H1 (cell line): ENCODE data around the gene PAX7.

ENCODE experiments used
- BACH1 ChIP-seq: IDR thresholded peaks from 2 replicates; pipeline ENCODE4 v1.6.1; 2012; ENCODE audit warnings: low read length, improper control_type of control experiment
- CBX8 ChIP-seq: fragments of 300-800, 300-1000 bp; sonication (generic); IDR thresholded peaks from 2 replicates; pipeline ENCODE4 v1.7.1; 2016; ENCODE audit warnings: low read depth, low read length, borderline replicate concordance
- CHD7 ChIP-seq: fragments of 300-600 bp; sonication (generic); IDR thresholded peaks from 2 replicates; pipeline ENCODE4 v1.7.1; 2012; ENCODE audit warnings: low read length, moderate library complexity, mild to moderate bottlenecking, inconsistent platforms; ENCODE audit not compliant: insufficient replicate concordance
- EGR1 ChIP-seq: IDR thresholded peaks from 2 replicates; pipeline ENCODE4 v1.6.1; 2011; ENCODE audit warnings: low read depth, low read length, borderline replicate concordance
- EZH2 ChIP-seq: fragments of 200-600 bp; sonication (generic); IDR thresholded peaks from 2 replicates; pipeline ENCODE4 v1.7.1; 2012; ENCODE audit warnings: low read depth, mild to moderate bottlenecking, moderate library complexity, low read length, inconsistent platforms; ENCODE audit not compliant: severe bottlenecking
- POLR2A ChIP-seq, 2 experiments: IDR thresholded peaks; 1 replicate in 1 of 2; 2 replicates in 1 of 2; pipeline ENCODE4 v1.6.1; 2011; ENCODE audit warnings: low read depth in 2 of 2, low read length in 2 of 2, mild to moderate bottlenecking in 2 of 2; ENCODE audit errors: control extremely low read depth in 1 of 2
- POLR2AphosphoS5 ChIP-seq: IDR thresholded peaks from 2 replicates; pipeline ENCODE4 v1.6.1; 2011; ENCODE audit warnings: low read depth, low read length
- POU5F1 ChIP-seq: IDR thresholded peaks from 2 replicates; pipeline ENCODE4 v1.6.1; 2011; ENCODE audit warnings: low read depth, mild to moderate bottlenecking, low read length, moderate library complexity
- RBBP5 ChIP-seq: IDR thresholded peaks from 2 replicates; pipeline ENCODE4 v1.7.1; 2012; ENCODE audit warnings: low read depth, mild to moderate bottlenecking, inconsistent platforms, low read length, moderate library complexity, borderline replicate concordance
- SIN3A ChIP-seq, 2 experiments: IDR thresholded peaks in 1 of 2; conservative IDR thresholded peaks in 1 of 2; 2 replicates each; pipeline ENCODE4 v1.6.1; 2011 to 2012; ENCODE audit warnings: low read length in 2 of 2, improper control_type of control experiment in 1 of 2, low read depth in 1 of 2, mild to moderate bottlenecking in 1 of 2
- YY1 ChIP-seq: IDR thresholded peaks from 2 replicates; pipeline ENCODE4 v1.6.1; 2011; ENCODE audit warnings: low read depth, mild to moderate bottlenecking, low read length
- ZNF274 ChIP-seq: IDR thresholded peaks from 2 replicates; pipeline ENCODE4 v1.7.0; 2012; ENCODE audit warnings: low read length, borderline replicate concordance; ENCODE audit errors: extremely low read depth
- TF ChIP-seq, protein P1 (sequence below), 3 experiments: IDR thresholded peaks; 1 replicate in 2 of 3; 2 replicates in 1 of 3; pipeline versions ENCODE4 v1.5.1 to v1.6.1; 2011; ENCODE audit warnings: low read length in 3 of 3, mild to moderate bottlenecking in 3 of 3, inconsistent platforms in 2 of 3, low read depth in 1 of 3, moderate library complexity in 1 of 3; ENCODE audit not compliant: insufficient read depth in 1 of 3; ENCODE audit errors: control extremely low read depth in 1 of 3
- TF ChIP-seq, protein P2 (sequence below): IDR thresholded peaks from 2 replicates; pipeline ENCODE4 v1.6.1; 2012; ENCODE audit warnings: inconsistent platforms

GRCh38 chr1:18796950-18797349 lies 166.3 kb downstream of the PAX7 start:
- TF ChIP-seq EZH2: no peak
- TF ChIP-seq, protein P1, sequence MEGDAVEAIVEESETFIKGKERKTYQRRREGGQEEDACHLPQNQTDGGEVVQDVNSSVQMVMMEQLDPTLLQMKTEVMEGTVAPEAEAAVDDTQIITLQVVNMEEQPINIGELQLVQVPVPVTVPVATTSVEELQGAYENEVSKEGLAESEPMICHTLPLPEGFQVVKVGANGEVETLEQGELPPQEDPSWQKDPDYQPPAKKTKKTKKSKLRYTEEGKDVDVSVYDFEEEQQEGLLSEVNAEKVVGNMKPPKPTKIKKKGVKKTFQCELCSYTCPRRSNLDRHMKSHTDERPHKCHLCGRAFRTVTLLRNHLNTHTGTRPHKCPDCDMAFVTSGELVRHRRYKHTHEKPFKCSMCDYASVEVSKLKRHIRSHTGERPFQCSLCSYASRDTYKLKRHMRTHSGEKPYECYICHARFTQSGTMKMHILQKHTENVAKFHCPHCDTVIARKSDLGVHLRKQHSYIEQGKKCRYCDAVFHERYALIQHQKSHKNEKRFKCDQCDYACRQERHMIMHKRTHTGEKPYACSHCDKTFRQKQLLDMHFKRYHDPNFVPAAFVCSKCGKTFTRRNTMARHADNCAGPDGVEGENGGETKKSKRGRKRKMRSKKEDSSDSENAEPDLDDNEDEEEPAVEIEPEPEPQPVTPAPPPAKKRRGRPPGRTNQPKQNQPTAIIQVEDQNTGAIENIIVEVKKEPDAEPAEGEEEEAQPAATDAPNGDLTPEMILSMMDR (IDR thresholded peaks at IDR 0.05; ENCODE audit: control extremely low read depth in 1 of 3, insufficient read depth in 1 of 3, low read depth in 1 of 3, low read length in 3 of 3): no peak
- TF ChIP-seq POLR2AphosphoS5: no peak
- no peak for TF ChIP-seq EGR1
- no peak for TF ChIP-seq POU5F1
- no peak for TF ChIP-seq ZNF274
- TF ChIP-seq, protein P2, sequence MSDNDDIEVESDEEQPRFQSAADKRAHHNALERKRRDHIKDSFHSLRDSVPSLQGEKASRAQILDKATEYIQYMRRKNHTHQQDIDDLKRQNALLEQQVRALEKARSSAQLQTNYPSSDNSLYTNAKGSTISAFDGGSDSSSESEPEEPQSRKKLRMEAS: no peak
- no peak for TF ChIP-seq CHD7
- TF ChIP-seq POLR2A (IDR thresholded peaks at IDR 0.05; ENCODE audit: control extremely low read depth in 1 of 2, low read depth in 2 of 2, low read length in 2 of 2): no peak
- TF ChIP-seq CBX8: no peak
- no peak for TF ChIP-seq YY1
- no peak for TF ChIP-seq SIN3A (conservative IDR thresholded peaks at IDR 0.05 in 1 of 2, IDR thresholded peaks at IDR 0.05 in 1 of 2; ENCODE audit: low read depth in 1 of 2, low read length in 2 of 2)
- TF ChIP-seq RBBP5: no peak
- TF ChIP-seq BACH1: no peak
